Fibroblast of upper back skin (primary cell): ENCODE results near the gene IL1RAPL1.
A peak's percentile ranks its signal among the peaks of the same experiment; 100 is the strongest.

Experiments
- DNase-seq: peaks from one replicate; pipeline ENCODE4 v3.0.0-alpha.2; 2013

The IL1RAPL1 gene

GRCh38 chrX:29547877-29548276 lies 960.6 kb downstream of the IL1RAPL1 start:
- DNase-seq: no peak

GRCh38 chrX:29553542-29553941 lies 966.3 kb downstream of the IL1RAPL1 start:
- DNase-seq: no peak

GRCh38 chrX:29555465-29556091 lies 968.3 kb downstream of the IL1RAPL1 start:
- no peak for DNase-seq

GRCh38 chrX:29560065-29560464 lies 972.8 kb downstream of the IL1RAPL1 start:
- no peak for DNase-seq

GRCh38 chrX:29561417-29561816 lies 974.2 kb downstream of the IL1RAPL1 start:
- DNase-seq: peak; percentile 1

GRCh38 chrX:29580560-29580959 lies 993.3 kb downstream of the IL1RAPL1 start:
- DNase-seq: no peak

- no peak for DNase-seq
Observed at GRCh38 chrX:29581223-29581622, 994.0 kb downstream of the IL1RAPL1 start.

GRCh38 chrX:29587107-29587506 lies 999.9 kb downstream of the IL1RAPL1 start:
- DNase-seq: no peak

- DNase-seq: no peak
Observed at GRCh38 chrX:29590921-29591320, 1003.7 kb downstream of the IL1RAPL1 start.

GRCh38 chrX:29604381-29604780 lies 1017.1 kb downstream of the IL1RAPL1 start:
- no peak for DNase-seq

GRCh38 chrX:29617276-29617675 lies 1030.0 kb downstream of the IL1RAPL1 start:
- DNase-seq: peak; percentile 42

GRCh38 chrX:29617725-29618124 lies 1030.5 kb downstream of the IL1RAPL1 start:
- peak; percentile 0 for DNase-seq

- DNase-seq: no peak
Observed at GRCh38 chrX:29627833-29628232, 1040.6 kb downstream of the IL1RAPL1 start.

GRCh38 chrX:29634516-29634915 lies 1047.3 kb downstream of the IL1RAPL1 start:
- peak; percentile 1 for DNase-seq

GRCh38 chrX:29636331-29636730 lies 1049.1 kb downstream of the IL1RAPL1 start:
- no peak for DNase-seq

- no peak for DNase-seq
Observed at GRCh38 chrX:29640106-29640505, 1052.9 kb downstream of the IL1RAPL1 start.

GRCh38 chrX:29641461-29641860 lies 1054.2 kb downstream of the IL1RAPL1 start:
- DNase-seq: no peak

- DNase-seq: no peak
Observed at GRCh38 chrX:29643181-29643580, 1055.9 kb downstream of the IL1RAPL1 start.

GRCh38 chrX:29648161-29648560 lies 1060.9 kb downstream of the IL1RAPL1 start:
- no peak for DNase-seq

- peak; percentile 78 for DNase-seq
Observed at GRCh38 chrX:29652484-29652883, 1065.2 kb downstream of the IL1RAPL1 start.

- no peak for DNase-seq
Observed at GRCh38 chrX:29653721-29654120, 1066.5 kb downstream of the IL1RAPL1 start.

GRCh38 chrX:29659911-29660310 lies 1072.7 kb downstream of the IL1RAPL1 start:
- DNase-seq: no peak

- peak; percentile 68 for DNase-seq
Observed at GRCh38 chrX:29661290-29661689, 1074.0 kb downstream of the IL1RAPL1 start.

GRCh38 chrX:29662101-29662500 lies 1074.9 kb downstream of the IL1RAPL1 start:
- peak; percentile 51 for DNase-seq

GRCh38 chrX:29662759-29663503 lies 1075.7 kb downstream of the IL1RAPL1 start:
- peak; percentile 90 for DNase-seq
